Suprapubic skin (tissue), 4 donors: Measurements from ENCODE around the gene THAP9. TPM values are rescaled to one million over a fixed set of nuclear protein-coding genes. Genes with fewer than 3 reads are reported as not detected.
A peak's percentile ranks its signal among the peaks of the same experiment; 100 is the strongest.
"Not testable (repeated sequence)": the region's sequence is repeated elsewhere in the genome, so short reads cannot be mapped to it uniquely, and the experiment has no call there.

Experiments used
- DNase-seq, 2 donors: peaks; one replicate each; pipeline ENCODE4 v3.0.0-alpha.2; 2019; ENCODE audit warnings: low spot score in 2 of 2
- H3K27ac ChIP-seq: fragments of 200-600 bp; sonication (generic); one replicate; pipeline ENCODE4 v1.5.1; 2019
- H3K27me3 ChIP-seq: fragments of 200-600 bp; sonication (generic); one replicate; pipeline ENCODE4 v1.5.1; 2019
- H3K36me3 ChIP-seq: fragments of 200-600 bp; sonication (generic); one replicate; pipeline ENCODE4 v1.5.1; 2019
- H3K4me1 ChIP-seq: fragments of 200-600 bp; sonication (generic); one replicate; pipeline ENCODE4 v1.5.1; 2019
- H3K4me3 ChIP-seq: fragments of 200-600 bp; sonication (generic); one replicate; pipeline ENCODE4 v1.5.1; 2019; ENCODE audit warnings: mild to moderate bottlenecking
- H3K9me3 ChIP-seq: fragments of 200-600 bp; sonication (generic); one replicate; pipeline ENCODE4 v1.5.1; 2019
- EP300 ChIP-seq: sonication (generic); formaldehyde crosslinking; IDR thresholded peaks from one replicate; pipeline ENCODE4 v1.6.1; 2017; ENCODE audit warnings: antibody characterized with exemption
- POLR2A ChIP-seq, 2 donors: fragments of 450-650 bp; IDR thresholded peaks; one replicate each; pipeline ENCODE4 v1.6.1; 2017; ENCODE audit warnings: antibody characterized with exemption in 2 of 2, mild to moderate bottlenecking in 2 of 2, moderate library complexity in 2 of 2
- POLR2AphosphoS5 ChIP-seq, 3 donors: sonication (generic); formaldehyde crosslinking; IDR thresholded peaks; one replicate each; pipeline ENCODE4 v1.6.1; 2017; ENCODE audit warnings: antibody characterized with exemption in 3 of 3
- WGBS: methylation state at CpG from one replicate; pipeline ENCODE4 v1.1.5; 2018; 5-methylcytosine and 5-hydroxymethylcytosine counted together
- total RNA-seq, 4 donors: library from RNA; depleted of rRNA; stranded (reverse); fragments of >200 nt; gene quantifications; one replicate each; pipeline ENCODE4 v1.1.0, GENCODE V29; 2016
- TF ChIP-seq, protein P1 (sequence below), 2 donors: fragments of 200-600 bp in 1 of 2; fragments of 450-650 bp in 1 of 2; sonication (generic) in 1 of 2; IDR thresholded peaks; one replicate each; pipeline ENCODE4 v1.5.1; 2016 to 2019; ENCODE audit warnings: antibody characterized with exemption in 2 of 2, mild to moderate bottlenecking in 1 of 2, moderate library complexity in 1 of 2

THAP9 gene, protein sequence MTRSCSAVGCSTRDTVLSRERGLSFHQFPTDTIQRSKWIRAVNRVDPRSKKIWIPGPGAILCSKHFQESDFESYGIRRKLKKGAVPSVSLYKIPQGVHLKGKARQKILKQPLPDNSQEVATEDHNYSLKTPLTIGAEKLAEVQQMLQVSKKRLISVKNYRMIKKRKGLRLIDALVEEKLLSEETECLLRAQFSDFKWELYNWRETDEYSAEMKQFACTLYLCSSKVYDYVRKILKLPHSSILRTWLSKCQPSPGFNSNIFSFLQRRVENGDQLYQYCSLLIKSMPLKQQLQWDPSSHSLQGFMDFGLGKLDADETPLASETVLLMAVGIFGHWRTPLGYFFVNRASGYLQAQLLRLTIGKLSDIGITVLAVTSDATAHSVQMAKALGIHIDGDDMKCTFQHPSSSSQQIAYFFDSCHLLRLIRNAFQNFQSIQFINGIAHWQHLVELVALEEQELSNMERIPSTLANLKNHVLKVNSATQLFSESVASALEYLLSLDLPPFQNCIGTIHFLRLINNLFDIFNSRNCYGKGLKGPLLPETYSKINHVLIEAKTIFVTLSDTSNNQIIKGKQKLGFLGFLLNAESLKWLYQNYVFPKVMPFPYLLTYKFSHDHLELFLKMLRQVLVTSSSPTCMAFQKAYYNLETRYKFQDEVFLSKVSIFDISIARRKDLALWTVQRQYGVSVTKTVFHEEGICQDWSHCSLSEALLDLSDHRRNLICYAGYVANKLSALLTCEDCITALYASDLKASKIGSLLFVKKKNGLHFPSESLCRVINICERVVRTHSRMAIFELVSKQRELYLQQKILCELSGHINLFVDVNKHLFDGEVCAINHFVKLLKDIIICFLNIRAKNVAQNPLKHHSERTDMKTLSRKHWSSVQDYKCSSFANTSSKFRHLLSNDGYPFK
- total RNA-seq: 1 to 10 TPM; 2.0 to 3.1 (median 2.6) TPM

- H3K27ac ChIP-seq: peak within 1 kb of the TSS; percentile 99
- H3K4me3 ChIP-seq: peak within 1 kb of the TSS; percentile 60
- no peaks in the 10 kb centered on the region for H3K9me3 ChIP-seq
- H3K36me3 ChIP-seq: peaks cover 3% of the 10 kb centered on the region
- under 1% methylated on average over 43 of the region's 67 CpGs for WGBS
- H3K4me1 ChIP-seq: peaks cover 49% of the 10 kb centered on the region
- H3K27me3 ChIP-seq: no peaks in the 10 kb centered on the region
- DNase-seq: peak; percentile 100
- TF ChIP-seq POLR2AphosphoS5 (IDR thresholded peaks at IDR 0.05) (peak in 2 of 3 donors; percentile 66 to 75), EP300 (no peak), POLR2A (IDR thresholded peaks at IDR 0.05) (peak; percentile 27 to 62)
- TF ChIP-seq, protein P1, sequence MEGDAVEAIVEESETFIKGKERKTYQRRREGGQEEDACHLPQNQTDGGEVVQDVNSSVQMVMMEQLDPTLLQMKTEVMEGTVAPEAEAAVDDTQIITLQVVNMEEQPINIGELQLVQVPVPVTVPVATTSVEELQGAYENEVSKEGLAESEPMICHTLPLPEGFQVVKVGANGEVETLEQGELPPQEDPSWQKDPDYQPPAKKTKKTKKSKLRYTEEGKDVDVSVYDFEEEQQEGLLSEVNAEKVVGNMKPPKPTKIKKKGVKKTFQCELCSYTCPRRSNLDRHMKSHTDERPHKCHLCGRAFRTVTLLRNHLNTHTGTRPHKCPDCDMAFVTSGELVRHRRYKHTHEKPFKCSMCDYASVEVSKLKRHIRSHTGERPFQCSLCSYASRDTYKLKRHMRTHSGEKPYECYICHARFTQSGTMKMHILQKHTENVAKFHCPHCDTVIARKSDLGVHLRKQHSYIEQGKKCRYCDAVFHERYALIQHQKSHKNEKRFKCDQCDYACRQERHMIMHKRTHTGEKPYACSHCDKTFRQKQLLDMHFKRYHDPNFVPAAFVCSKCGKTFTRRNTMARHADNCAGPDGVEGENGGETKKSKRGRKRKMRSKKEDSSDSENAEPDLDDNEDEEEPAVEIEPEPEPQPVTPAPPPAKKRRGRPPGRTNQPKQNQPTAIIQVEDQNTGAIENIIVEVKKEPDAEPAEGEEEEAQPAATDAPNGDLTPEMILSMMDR (IDR thresholded peaks at IDR 0.05): no peak
Measured at GRCh38 chr4:82900411-82901182, at the start of gene THAP9. Gene THAP9 (plus strand): TSS chr4:82900735. CDS start chr4:82900803, 68 bp downstream.

- Histone ChIP-seq H3K27me3 (no peaks in the 10 kb centered on the region), H3K4me1 (no peaks in the 10 kb centered on the region), H3K4me3 (no peak overlapping the region), H3K27ac (no peak overlapping the region), H3K36me3 (peaks cover 97% of the 10 kb centered on the region), H3K9me3 (no peaks in the 10 kb centered on the region)
- WGBS: 89% methylated on average over 2 of the region's 2 CpGs
- no peak for DNase-seq
- TF ChIP-seq POLR2A (IDR thresholded peaks at IDR 0.05) (no peak), EP300 (no peak), POLR2AphosphoS5 (IDR thresholded peaks at IDR 0.05) (no peak)
- TF ChIP-seq, protein P1 (IDR thresholded peaks at IDR 0.05): no peak
Measured at GRCh38 chr4:82851318-82851717, 49.2 kb upstream of the THAP9 start.

DNA sequence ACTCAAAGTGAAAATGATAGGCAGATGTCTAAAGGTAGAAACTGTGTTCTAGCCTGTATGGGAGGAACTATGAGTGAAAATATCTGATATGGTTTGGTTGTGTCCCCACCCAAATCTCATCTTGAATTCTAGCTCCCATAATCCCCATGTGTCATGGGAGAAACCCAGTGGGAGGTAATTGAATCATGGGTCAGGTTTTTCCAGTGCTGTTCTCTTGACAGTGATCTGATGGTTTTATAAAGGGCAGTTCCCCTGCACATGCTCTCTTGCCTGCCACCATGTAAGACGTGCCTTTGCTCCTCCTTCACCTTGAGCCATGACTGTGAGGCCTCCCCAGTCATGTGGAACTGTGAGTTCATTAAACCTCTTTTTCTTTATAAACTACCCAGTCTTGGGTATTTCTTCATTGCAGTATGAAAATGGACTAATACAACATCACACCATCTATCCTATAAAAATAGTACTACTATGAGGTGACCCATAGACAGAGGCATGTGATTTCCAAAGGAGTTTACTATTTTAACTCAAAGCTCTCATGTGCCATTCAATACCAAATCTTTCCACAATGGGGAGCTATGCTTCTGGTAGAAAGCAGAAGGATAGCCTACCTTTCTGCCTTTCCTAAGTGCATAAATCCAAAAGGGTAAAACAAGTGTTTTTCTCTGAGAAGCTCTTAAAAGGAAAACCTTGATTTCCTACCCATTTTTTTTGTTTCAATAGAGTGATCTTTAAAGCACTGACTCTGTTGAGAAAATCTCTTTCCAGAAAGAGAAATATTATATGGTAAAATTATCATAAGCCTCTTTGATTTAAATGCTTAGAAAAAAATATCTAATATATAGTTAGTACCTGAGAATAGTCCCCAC is 48.4 kb upstream of the THAP9 start:
- TF ChIP-seq POLR2AphosphoS5 (IDR thresholded peaks at IDR 0.05): no peak
- TF ChIP-seq, protein P1 (IDR thresholded peaks at IDR 0.05): peak in 1 of 2 donors; percentile 40
- Histone ChIP-seq H3K4me3 (no peak overlapping the region), H3K27ac (no peak overlapping the region), H3K4me1 (no peaks in the 10 kb centered on the region), H3K36me3 (peaks cover 97% of the 10 kb centered on the region), H3K9me3 (no peaks in the 10 kb centered on the region), H3K27me3 (no peaks in the 10 kb centered on the region)
- no peak for DNase-seq
- 79% methylated on average over 1 of the region's 1 CpG for WGBS

GRCh38 chr4:82852751-82853285 is 47.7 kb upstream of the THAP9 start:
- WGBS: 66% methylated on average over 5 of the region's 5 CpGs
- no peaks in the 10 kb centered on the region for H3K27me3 ChIP-seq
- no peak overlapping the region for H3K27ac ChIP-seq

GRCh38 chr4:82860487-82860886 is 40.0 kb upstream of the THAP9 start:
- not testable (repeated sequence) for H3K27ac ChIP-seq, H3K4me3 ChIP-seq, H3K9me3 ChIP-seq, H3K4me1 ChIP-seq, H3K27me3 ChIP-seq, DNase-seq
- 92% methylated on average over 2 of the region's 2 CpGs for WGBS
- H3K36me3 ChIP-seq: peaks cover 63% of the 10 kb centered on the region

More at GRCh38 chr4:82852751-82853285, 47.7 kb upstream of the THAP9 start:
- Histone ChIP-seq H3K4me3 (no peak overlapping the region), H3K4me1 (no peaks in the 10 kb centered on the region), H3K9me3 (no peaks in the 10 kb centered on the region), H3K36me3 (peaks cover 97% of the 10 kb centered on the region)
- DNase-seq: no peak
- TF ChIP-seq EP300: no peak
- no peak for TF ChIP-seq POLR2AphosphoS5 (IDR thresholded peaks at IDR 0.05)
- TF ChIP-seq, protein P1 (IDR thresholded peaks at IDR 0.05): no peak
- TF ChIP-seq POLR2A (IDR thresholded peaks at IDR 0.05): no peak
